GM23338 (cell line): ENCODE results near the gene CLNK. TPM values are rescaled to one million over a fixed set of nuclear protein-coding genes. Genes with fewer than 3 reads are reported as not detected.

Source experiments
- ATAC-seq: fragments of 200-7000 bp; cut with Tn5 transposase; 3 replicates; pipeline ENCODE4 v1.9.1; 2020
- DNase-seq: peaks from one replicate; pipeline ENCODE4 v3.0.0-alpha.2; 2015; ENCODE audit warnings: low spot score
- H2AFZ ChIP-seq: fragments of 200-600 bp; sonication (generic); 2 replicates; pipeline ENCODE4 v1.8.0; 2016; ENCODE audit warnings: antibody characterized with exemption, mild to moderate bottlenecking, moderate library complexity
- H3F3A ChIP-seq: fragments of 200-600 bp; sonication (generic); replicated peaks from 2 replicates; pipeline ENCODE4 v1.8.0; 2017; ENCODE audit warnings: antibody characterized with exemption, mixed run types, low read depth
- H3K27ac ChIP-seq: fragments of 200-600 bp; sonication (generic); 2 replicates; pipeline ENCODE4 v1.6.1; 2016; ENCODE audit warnings: low read depth
- H3K27me3 ChIP-seq: fragments of 200-600 bp; sonication (generic); 2 replicates; pipeline ENCODE4 v1.8.0; 2016; ENCODE audit warnings: mild to moderate bottlenecking, mixed run types, moderate library complexity; ENCODE audit not compliant: insufficient read depth
- H3K36me3 ChIP-seq: fragments of 200-600 bp; sonication (generic); 2 replicates; pipeline ENCODE4 v1.8.0; 2016; ENCODE audit warnings: mild to moderate bottlenecking; ENCODE audit not compliant: insufficient read depth
- H3K4me1 ChIP-seq: fragments of 200-600 bp; sonication (generic); 2 replicates; pipeline ENCODE4 v1.8.0; 2016; ENCODE audit warnings: mild to moderate bottlenecking, moderate library complexity; ENCODE audit not compliant: insufficient read depth
- H3K4me2 ChIP-seq: fragments of 200-600 bp; sonication (generic); 2 replicates; pipeline ENCODE4 v1.7.1; 2017; ENCODE audit warnings: mixed run types
- H3K4me3 ChIP-seq: fragments of 200-600 bp; sonication (generic); 2 replicates; pipeline ENCODE4 v1.6.1; 2016; ENCODE audit warnings: mixed run types
- H3K79me2 ChIP-seq: fragments of 200-600 bp; sonication (generic); replicated peaks from 2 replicates; pipeline ENCODE4 v1.8.0; 2017; ENCODE audit warnings: mild to moderate bottlenecking; ENCODE audit not compliant: insufficient read depth
- H3K9me2 ChIP-seq: fragments of 200-600 bp; sonication (generic); 2 replicates; pipeline ENCODE4 v1.8.0; 2017; ENCODE audit not compliant: insufficient read depth
- H4K20me1 ChIP-seq: fragments of 200-600 bp; sonication (generic); replicated peaks from 2 replicates; pipeline ENCODE4 v1.8.0; 2017; ENCODE audit warnings: mild to moderate bottlenecking; ENCODE audit not compliant: insufficient read depth
- H3K27ac Mint-ChIP-seq: 2 replicates; pipeline ENCODE4 v1.8.0; 2020; ENCODE audit warnings: inconsistent platforms, mild to moderate bottlenecking, moderate library complexity, mixed read lengths
- H3K27me3 Mint-ChIP-seq: 3 replicates; pipeline ENCODE4 v1.8.0; 2022; ENCODE audit warnings: low read depth, mild to moderate bottlenecking, moderate library complexity, mixed read lengths, inconsistent platforms; ENCODE audit not compliant: insufficient read depth, poor library complexity
- H3K36me3 Mint-ChIP-seq: 3 replicates; pipeline ENCODE4 v1.8.0; 2021; ENCODE audit warnings: low read depth, mild to moderate bottlenecking, inconsistent platforms, moderate library complexity, mixed read lengths
- H3K4me1 Mint-ChIP-seq: 3 replicates; pipeline ENCODE4 v1.8.0; 2020; ENCODE audit warnings: mild to moderate bottlenecking, inconsistent platforms, mixed read lengths
- H3K4me3 Mint-ChIP-seq: 3 replicates; pipeline ENCODE4 v1.8.0; 2021; ENCODE audit warnings: moderate library complexity, mild to moderate bottlenecking, inconsistent platforms, mixed read lengths
- H3K9me3 Mint-ChIP-seq: 3 replicates; pipeline ENCODE4 v1.8.0; 2020; ENCODE audit warnings: moderate library complexity, mild to moderate bottlenecking, inconsistent platforms, mixed read lengths
- CREB1 ChIP-seq: fragments of 250-450 bp; sonication (Bioruptor Pico); IDR thresholded peaks from 2 replicates; pipeline ENCODE4 v1.5.0; 2020; ENCODE audit warnings: low read depth, mild to moderate bottlenecking, moderate library complexity
- CTCF ChIP-seq, 2 experiments: fragments of 200-600 bp in 1 of 2; sonication (generic) in 1 of 2; conservative IDR thresholded peaks; 2 replicates each; pipeline versions ENCODE4 v1.5.1 to v1.6.1; 2016 to 2017; ENCODE audit warnings: antibody characterized with exemption in 2 of 2, low read depth in 2 of 2, mild to moderate bottlenecking in 2 of 2, moderate library complexity in 1 of 2
- ETS1 ChIP-seq: IDR thresholded peaks from 2 replicates; pipeline ENCODE4 v1.6.1; 2016; ENCODE audit warnings: antibody characterized with exemption
- JUNB ChIP-seq: IDR thresholded peaks from one replicate; pipeline ENCODE4 v1.6.1; 2016; ENCODE audit warnings: antibody characterized with exemption; ENCODE audit not compliant: unreplicated experiment
- NANOG ChIP-seq: IDR thresholded peaks from 2 replicates; pipeline ENCODE4 v1.6.1; 2016; ENCODE audit warnings: antibody characterized with exemption, borderline replicate concordance
- POLR2AphosphoS5 ChIP-seq: IDR thresholded peaks from 2 replicates; pipeline ENCODE4 v1.6.1; 2016; ENCODE audit warnings: antibody characterized with exemption, low read depth
- REST ChIP-seq: IDR thresholded peaks from one replicate; pipeline ENCODE4 v1.6.1; 2018; ENCODE audit warnings: antibody characterized with exemption; ENCODE audit not compliant: unreplicated experiment
- STAT1 ChIP-seq: IDR thresholded peaks from one replicate; pipeline ENCODE4 v1.6.1; 2016; ENCODE audit warnings: antibody characterized with exemption; ENCODE audit not compliant: unreplicated experiment
- ZNF114 ChIP-seq: fragments of 250-450 bp; sonication (Bioruptor Pico); IDR thresholded peaks from 2 replicates; pipeline ENCODE4 v1.5.0; 2020; ENCODE audit warnings: mild to moderate bottlenecking, moderate library complexity
- ZNF331 ChIP-seq: fragments of 250-450 bp; sonication (Bioruptor Pico); IDR thresholded peaks from 2 replicates; pipeline ENCODE4 v1.5.0; 2020; ENCODE audit warnings: low read depth, mild to moderate bottlenecking, moderate library complexity
- ZNF462 ChIP-seq: fragments of 250-450 bp; sonication (Bioruptor Pico); IDR thresholded peaks from 2 replicates; pipeline ENCODE4 v1.5.0; 2020; ENCODE audit warnings: mild to moderate bottlenecking, moderate library complexity
- polyA plus RNA-seq: library from polyadenylated mRNA; unstranded; fragments of >200 nt; fragmentation: Nextera tagmentation; extraction: Ambion mirVana; gene quantifications from 2 replicates; pipeline ENCODE4 v1.2.1, GENCODE V29; 2016
- total RNA-seq: library from RNA; depleted of rRNA; stranded (reverse); fragments of >200 nt; shearing (Covaris generic); gene quantifications from 2 replicates; pipeline ENCODE4 v1.2.3, GENCODE V29; 2014

The CLNK gene
- total and polyA plus RNA-seq, 2 experiments from 2014 or later = not detected

- Histone ChIP-seq H3K36me3 (no peaks in the 10 kb centered on the region), H3K4me2 (no peak overlapping the region), H3K9me2 (peaks cover 7% of the 10 kb centered on the region), H2AFZ (no peak overlapping the region), H3K4me1 (no peaks in the 10 kb centered on the region), H3K4me3 (no peak overlapping the region), H3K27ac (no peak overlapping the region), H3F3A (no peaks in the 10 kb centered on the region), H3K27me3 (no peaks in the 10 kb centered on the region), H3K79me2 (no peaks in the 10 kb centered on the region), H4K20me1 (no peaks in the 10 kb centered on the region)
- Mint-ChIP-seq H3K9me3 (no peaks in the 10 kb centered on the region; the same call in 2 of the 3 replicates), H3K27me3 (no peaks in the 10 kb centered on the region), H3K27ac (no peak overlapping the region), H3K36me3 (no peaks in the 10 kb centered on the region), H3K4me1 (no peaks in the 10 kb centered on the region), H3K4me3 (no peak overlapping the region)
- no peak for DNase-seq
- no peak for ATAC-seq
- TF ChIP-seq REST (no peak), ZNF462 (CRISPR knock-in tag) (no peak), POLR2AphosphoS5 (no peak), NANOG (no peak), CTCF (conservative IDR thresholded peaks at IDR 0.05; ENCODE audit: low read depth in 2 of 2) (no peak), CREB1 (CRISPR knock-in tag) (no peak), ETS1 (no peak), STAT1 (no peak), ZNF331 (no peak), ZNF114 (CRISPR knock-in tag) (no peak), JUNB (no peak)
These were observed 13.6 kb upstream of the CLNK start for GRCh38 chr4:10698172-10698571.
